Left colon (tissue), 2 donors: ENCODE results near the gene SLC27A3. TPM values are rescaled to one million over a fixed set of nuclear protein-coding genes. Genes with fewer than 3 reads are reported as not detected.

Experiments
- ATAC-seq: fragments of 200-7000 bp; cut with Tn5 transposase; one replicate; pipeline ENCODE4 v1.9.1; 2020; ENCODE audit warnings: mild to moderate bottlenecking, moderate library complexity
- DNase-seq, 2 donors: peaks; one replicate each; pipeline ENCODE4 v3.0.0-alpha.2; 2020
- intact Hi-C, 2 donors: fragments of 100-400 bp; cut with DNase I in 1 of 2; cut with micrococcal nuclease in 1 of 2; formaldehyde crosslinking; loops; one replicate each; pipeline versions ENCODE4 v1.11.2 to v1.14.0; 2022; cut with DNase I, micrococcal nuclease
- long read RNA-seq: library from polyadenylated mRNA; unstranded; transcript quantifications from one replicate; pipeline ENCODE4 v2.0.0, GENCODE V29; 2021
- total RNA-seq, 2 donors: library from RNA; stranded (reverse); fragmentation: NEBNext Ultra II Directional; extraction: Animal tissue kit (Norgen Biotek cat#: 25700); gene quantifications; one replicate each; pipeline ENCODE4 v1.2.1, GENCODE V29; 2021
- donor health status: DM: no; HTN: no; CAD: no.
- donor health status: DM: yes; HTN: yes; CAD: no.

SLC27A3 gene
- total RNA-seq = 10 to 100 TPM; 22.5 to 24.8 TPM
- long read RNA-seq, transcript SLC27A3-201 (10 exons, 3,351 nt) = major isoform, 37 of 42 reads
- long read RNA-seq, partial matches to known transcripts = 0 of 42 reads
- long read RNA-seq, other reads (novel, unspliced or antisense) = 5 of 42 reads

GRCh38 chr1:153774780-153775457 is at the start of gene SLC27A3:
SLC27A3 (plus strand) TSS chr1:153775407; CDS start chr1:153775498, 91 bp downstream.
- peak; percentile 80 for ATAC-seq
- intact Hi-C loops = no loop called here
- DNase-seq = peak; percentile 40 to 83

- intact Hi-C loops = no loop called here
- DNase-seq = peak; percentile 98 to 100
- ATAC-seq = peak; percentile 99
These were observed 47.5 kb upstream of the SLC27A3 start, which contains the start of gene INTS3 for GRCh38 chr1:153727463-153728304. INTS3 (plus strand) TSS chr1:153728050; CDS start chr1:153728635, 585 bp downstream.

- peak; percentile 34 for ATAC-seq
- peak; percentile 49 to 55 for DNase-seq
- intact Hi-C loops = no loop called here
These were observed 46.7 kb upstream of the SLC27A3 start for GRCh38 chr1:153728305-153729066.

- DNase-seq = no peak
- intact Hi-C loops = no loop called here
- ATAC-seq = no peak
These were observed 44.7 kb upstream of the SLC27A3 start for GRCh38 chr1:153730468-153730988.

GRCh38 chr1:153733970-153734369 is 41.2 kb upstream of the SLC27A3 start:
- ATAC-seq (no peak), DNase-seq (no peak)
- intact Hi-C loops = no loop called here

GRCh38 chr1:153734396-153735089 is 40.7 kb upstream of the SLC27A3 start:
- DNase-seq = no peak
- intact Hi-C loops = no loop called here
- ATAC-seq = no peak

- DNase-seq = no peak
- no peak for ATAC-seq
- intact Hi-C loops = no loop called here
These were observed 40.2 kb upstream of the SLC27A3 start for GRCh38 chr1:153735090-153735420.

GRCh38 chr1:153741986-153742385 is 33.2 kb upstream of the SLC27A3 start:
- intact Hi-C loops = loop anchor here in 1 of 2 donors (10.0 kb wide), 1 partner anchor 227 kb away; no protein-coding TSS in a partner anchor
- ATAC-seq = no peak
- DNase-seq = no peak

- peak in 1 of 2 donors; percentile 18 for DNase-seq
- ATAC-seq = no peak
- intact Hi-C loops = loop anchor here in 1 of 2 donors (10.0 kb wide), 1 partner anchor 228 kb away; no protein-coding TSS in a partner anchor
These were observed 32.6 kb upstream of the SLC27A3 start for GRCh38 chr1:153742411-153743142.

- no peak for ATAC-seq
- no peak for DNase-seq
- intact Hi-C loops = loop anchor here in 1 of 2 donors (10.0 kb wide), 1 partner anchor 231 kb away; no protein-coding TSS in a partner anchor
These were observed 29.8 kb upstream of the SLC27A3 start for GRCh38 chr1:153745417-153745816.

GRCh38 chr1:153746174-153746573 is 29.0 kb upstream of the SLC27A3 start:
- DNase-seq = no peak
- no peak for ATAC-seq
- intact Hi-C loops = loop anchor here in 1 of 2 donors (10.0 kb wide), 1 partner anchor 231 kb away; no protein-coding TSS in a partner anchor

- ATAC-seq = no peak
- intact Hi-C loops = loop anchor here in 1 of 2 donors (10.0 kb wide), 1 partner anchor 234 kb away; no protein-coding TSS in a partner anchor
- DNase-seq = no peak
These were observed 26.3 kb upstream of the SLC27A3 start for GRCh38 chr1:153748903-153749302.

GRCh38 chr1:153749408-153750005 is 25.7 kb upstream of the SLC27A3 start:
- intact Hi-C loops = loop anchor here in 1 of 2 donors (10.0 kb wide), 1 partner anchor 235 kb away; no protein-coding TSS in a partner anchor
- DNase-seq (peak; percentile 79 to 86), ATAC-seq (peak; percentile 93)

- peak; percentile 90 for ATAC-seq
- intact Hi-C loops = no loop called here
- no peak for DNase-seq
These were observed 24.9 kb upstream of the SLC27A3 start for GRCh38 chr1:153750026-153750995.

GRCh38 chr1:153752072-153752471 is 23.1 kb upstream of the SLC27A3 start:
- DNase-seq (no peak), ATAC-seq (no peak)
- intact Hi-C loops = no loop called here
